Skeletal muscle satellite cell (primary cell): ENCODE results near the gene SEC22B. TPM values are rescaled to one million over a fixed set of nuclear protein-coding genes. Genes with fewer than 3 reads are reported as not detected.
"Not testable (repeated sequence)": the region's sequence is repeated elsewhere in the genome, so short reads cannot be mapped to it uniquely, and the experiment has no call there.

Experiments used
- H3K27me3 ChIP-seq: 2 replicates; pipeline ENCODE4 v1.7.0; 2013; ENCODE audit warnings: low read length; ENCODE audit not compliant: control insufficient read depth, insufficient read depth
- H3K36me3 ChIP-seq: 2 replicates; pipeline ENCODE4 v1.7.0; 2013; ENCODE audit warnings: mild to moderate bottlenecking, control low read depth, low read length; ENCODE audit not compliant: insufficient read depth
- H3K4me1 ChIP-seq: 2 replicates; pipeline ENCODE4 v1.7.0; 2013; ENCODE audit warnings: low read length; ENCODE audit not compliant: control insufficient read depth, insufficient read depth
- H3K4me2 ChIP-seq: 2 replicates; pipeline ENCODE4 v1.7.0; 2013; ENCODE audit warnings: mild to moderate bottlenecking, low read length
- H3K4me3 ChIP-seq: 2 replicates; pipeline ENCODE4 v1.7.0; 2013; ENCODE audit warnings: low read length
- H3K9ac ChIP-seq: 2 replicates; pipeline ENCODE4 v1.7.0; 2013; ENCODE audit warnings: mild to moderate bottlenecking, low read depth, low read length, moderate library complexity
- H3K9me3 ChIP-seq: replicated peaks from 2 replicates; pipeline ENCODE4 v1.7.0; 2013; ENCODE audit warnings: mild to moderate bottlenecking, control low read depth, low read length
- small RNA-seq: library from RNA; depleted of rRNA; stranded (forward); fragments of <200 nt; gene quantifications from one replicate; pipeline ENCODE3, GENCODE V24; 2012

Gene SEC22B

GRCh38 chr1:120105288-120105687, 71.0 kb downstream of the SEC22B start:
- not testable (repeated sequence) for H3K9ac ChIP-seq, H3K4me2 ChIP-seq, H3K4me3 ChIP-seq, H3K27me3 ChIP-seq, H3K36me3 ChIP-seq, H3K4me1 ChIP-seq, H3K9me3 ChIP-seq

- H3K9me3 ChIP-seq, H3K4me2 ChIP-seq, H3K27me3 ChIP-seq, H3K4me3 ChIP-seq, H3K9ac ChIP-seq, H3K36me3 ChIP-seq, H3K4me1 ChIP-seq: not testable (repeated sequence)
Measured at GRCh38 chr1:120103768-120104167, 72.6 kb downstream of the SEC22B start.

- H3K4me2 ChIP-seq, H3K36me3 ChIP-seq, H3K4me3 ChIP-seq, H3K4me1 ChIP-seq, H3K27me3 ChIP-seq, H3K9me3 ChIP-seq, H3K9ac ChIP-seq: not testable (repeated sequence)
Measured at GRCh38 chr1:120101593-120101992, 74.7 kb downstream of the SEC22B start.

Small RNA genes within 50 kb of the gene (small RNA-seq; reads per million reads assigned to genes)
- not detected for gene RNU6-465P
